HCT116 (cell line): ENCODE results near the gene AKT1. TPM values are rescaled to one million over a fixed set of nuclear protein-coding genes. Genes with fewer than 3 reads are reported as not detected.
A peak's percentile ranks its signal among the peaks of the same experiment; 100 is the strongest.

Source experiments
- ATAC-seq: fragments of 200-7000 bp; cut with Tn5 transposase; 2 replicates; pipeline ENCODE4 v1.9.1; 2020; ENCODE audit warnings: mild to moderate bottlenecking, moderate library complexity
- BruUV-seq: library from RNA; stranded (reverse); fragments of 400-500 nt; replicated peaks from 2 replicates; lab custom pipeline; 2021; lab: Mats Ljungman, UMichigan
- CTCF ChIA-PET: fragments of 300-600 bp; sonication (Branson Sonifier 250); formaldehyde crosslinking; loops from one replicate; lab custom pipeline; 2021; ENCODE audit warnings: antibody characterized with exemption; lab: Charles Lee
- POLR2A ChIA-PET: fragments of 300-600, 350-600 bp; sonication (Branson Sonifier 250); formaldehyde crosslinking; loops from one replicate; lab custom pipeline; 2021; ENCODE audit warnings: antibody characterized with exemption; lab: Charles Lee
- RAD21 ChIA-PET, 2 experiments: fragments of 300-600 bp; sonication (Branson Sonifier 250); formaldehyde crosslinking; loops; one replicate each; lab custom pipeline; 2023; ENCODE audit warnings: low total read pairs in 2 of 2; ENCODE audit not compliant: uncharacterized antibody in 2 of 2, unreplicated experiment in 2 of 2, low non-redundant PET in 1 of 2; lab: Charles Lee
- DNase-seq: peaks from one replicate; pipeline ENCODE4 v3.0.0-alpha.2; 2010; ENCODE audit warnings: low read depth, low spot score
- H2AFZ ChIP-seq: fragments of 200-600 bp; shearing (Covaris generic), sonication (generic); 2 replicates; pipeline ENCODE4 v1.6.1; 2017; ENCODE audit warnings: low read depth, mixed run types, mixed read lengths, antibody characterized with exemption, low read length; ENCODE audit not compliant: poor library complexity, severe bottlenecking
- H3K27ac ChIP-seq: 2 replicates; pipeline ENCODE4 v1.5.1; 2012; ENCODE audit warnings: low read depth, low read length
- H3K27me3 ChIP-seq: fragments of 200-600 bp; sonication (generic); 2 replicates; pipeline ENCODE4 v1.6.1; 2016; ENCODE audit warnings: mixed run types, low read length, mixed read lengths; ENCODE audit not compliant: insufficient read depth
- H3K36me3 ChIP-seq, 2 experiments: fragments of 200-500 bp in 1 of 2; fragments of 200-600 bp in 1 of 2; sonication (Bioruptor generic) in 1 of 2; sonication (generic) in 1 of 2; 2 replicates each; pipeline versions ENCODE4 v1.5.1 to v1.6.1; 2014 to 2016; ENCODE audit warnings: low read length in 2 of 2, inconsistent platforms in 1 of 2, mixed read lengths in 1 of 2, mixed run types in 1 of 2; ENCODE audit not compliant: insufficient read depth in 2 of 2, control insufficient read depth in 1 of 2
- H3K4me1 ChIP-seq, 2 experiments: fragments of 200-600 bp in 1 of 2; sonication (generic) in 1 of 2; 2 replicates each; pipeline versions ENCODE4 v1.5.1 to v1.6.1; 2012 to 2017; ENCODE audit warnings: low read length in 2 of 2, inconsistent platforms in 1 of 2, mild to moderate bottlenecking in 1 of 2, mixed read lengths in 1 of 2, mixed run types in 1 of 2, moderate library complexity in 1 of 2; ENCODE audit not compliant: insufficient read depth in 2 of 2, control insufficient read depth in 1 of 2
- H3K4me2 ChIP-seq: fragments of 200-600 bp; sonication (generic); 2 replicates; pipeline ENCODE4 v1.6.1; 2017; ENCODE audit warnings: mixed run types, low read length, mixed read lengths
- H3K4me3 ChIP-seq, 2 experiments: fragments of 200-600 bp in 1 of 2; sonication (generic) in 1 of 2; replicated peaks in 1 of 2; 2 replicates each; pipeline ENCODE4 v1.5.1; 2011 to 2016; ENCODE audit warnings: low read length in 2 of 2, control low read depth in 1 of 2, low read depth in 1 of 2, mild to moderate bottlenecking in 1 of 2, mixed read lengths in 1 of 2, mixed run types in 1 of 2
- H3K79me2 ChIP-seq: fragments of 200-600 bp; sonication (generic); 2 replicates; pipeline ENCODE4 v1.6.1; 2017; ENCODE audit warnings: mild to moderate bottlenecking, mixed run types, low read length, moderate library complexity, mixed read lengths; ENCODE audit not compliant: insufficient read depth
- H3K9ac ChIP-seq: fragments of 200-600 bp; sonication (generic); 2 replicates; pipeline ENCODE4 v1.6.1; 2016; ENCODE audit warnings: low read length, mixed read lengths
- H3K9me2 ChIP-seq: fragments of 200-600 bp; sonication (generic), shearing (Covaris generic); 2 replicates; pipeline ENCODE4 v1.6.1; 2017; ENCODE audit warnings: mixed run types, mild to moderate bottlenecking, moderate library complexity; ENCODE audit not compliant: insufficient read depth
- H3K9me3 ChIP-seq, 2 experiments: fragments of 200-500 bp in 1 of 2; fragments of 200-600 bp in 1 of 2; sonication (Bioruptor generic) in 1 of 2; sonication (generic) in 1 of 2; 2 replicates each; pipeline ENCODE4 v1.6.1; 2014 to 2017; ENCODE audit warnings: low read length in 2 of 2, mixed read lengths in 2 of 2, inconsistent platforms in 1 of 2, low read depth in 1 of 2, mild to moderate bottlenecking in 1 of 2, mixed run types in 1 of 2, moderate library complexity in 1 of 2; ENCODE audit not compliant: control insufficient read depth in 1 of 2, insufficient read depth in 1 of 2
- H4K20me1 ChIP-seq: fragments of 200-600 bp; sonication (generic), shearing (Covaris generic); 2 replicates; pipeline ENCODE4 v1.6.1; 2017; ENCODE audit warnings: mixed run types, mild to moderate bottlenecking, moderate library complexity; ENCODE audit not compliant: insufficient read depth
- CBX3 ChIP-seq: IDR thresholded peaks from 2 replicates; pipeline ENCODE4 v1.6.1; 2012; ENCODE audit warnings: low read depth
- EGR1 ChIP-seq: IDR thresholded peaks from 2 replicates; pipeline ENCODE4 v1.6.1; 2012; ENCODE audit warnings: low read depth
- POLR2A ChIP-seq: IDR thresholded peaks from 2 replicates; pipeline ENCODE4 v1.7.0; 2011; ENCODE audit warnings: borderline replicate concordance; ENCODE audit not compliant: insufficient read depth, insufficient read length; ENCODE audit errors: extremely low read depth
- SP1 ChIP-seq: IDR thresholded peaks from 2 replicates; pipeline ENCODE4 v1.6.1; 2012; ENCODE audit warnings: low read depth
- intact Hi-C: fragments of 100-400 bp; cut with micrococcal nuclease; formaldehyde crosslinking; loops from 2 replicates; pipeline ENCODE4 v1.10.0; 2022
- total RNA-seq: library from RNA; stranded (reverse); gene quantifications from one replicate; pipeline ENCODE4 v1.2.1, GENCODE V29; 2021; ENCODE audit not compliant: unreplicated experiment
- TF ChIP-seq, protein P1 (sequence below), 3 experiments: fragments of 200-600 bp in 1 of 3; sonication (generic) in 1 of 3; IDR thresholded peaks in 2 of 3; conservative IDR thresholded peaks in 1 of 3; 2 replicates each; pipeline ENCODE4 v1.5.1; 2012 to 2017; ENCODE audit warnings: low read depth in 2 of 3, low read length in 2 of 3, antibody characterized with exemption in 1 of 3, borderline replicate concordance in 1 of 3, control low read depth in 1 of 3, mild to moderate bottlenecking in 1 of 3, mixed read lengths in 1 of 3, mixed run types in 1 of 3, moderate library complexity in 1 of 3; ENCODE audit not compliant: insufficient read depth in 1 of 3

Gene AKT1
- total RNA-seq, 1 experiment from 2014 or later, result 152 TPM

DNA sequence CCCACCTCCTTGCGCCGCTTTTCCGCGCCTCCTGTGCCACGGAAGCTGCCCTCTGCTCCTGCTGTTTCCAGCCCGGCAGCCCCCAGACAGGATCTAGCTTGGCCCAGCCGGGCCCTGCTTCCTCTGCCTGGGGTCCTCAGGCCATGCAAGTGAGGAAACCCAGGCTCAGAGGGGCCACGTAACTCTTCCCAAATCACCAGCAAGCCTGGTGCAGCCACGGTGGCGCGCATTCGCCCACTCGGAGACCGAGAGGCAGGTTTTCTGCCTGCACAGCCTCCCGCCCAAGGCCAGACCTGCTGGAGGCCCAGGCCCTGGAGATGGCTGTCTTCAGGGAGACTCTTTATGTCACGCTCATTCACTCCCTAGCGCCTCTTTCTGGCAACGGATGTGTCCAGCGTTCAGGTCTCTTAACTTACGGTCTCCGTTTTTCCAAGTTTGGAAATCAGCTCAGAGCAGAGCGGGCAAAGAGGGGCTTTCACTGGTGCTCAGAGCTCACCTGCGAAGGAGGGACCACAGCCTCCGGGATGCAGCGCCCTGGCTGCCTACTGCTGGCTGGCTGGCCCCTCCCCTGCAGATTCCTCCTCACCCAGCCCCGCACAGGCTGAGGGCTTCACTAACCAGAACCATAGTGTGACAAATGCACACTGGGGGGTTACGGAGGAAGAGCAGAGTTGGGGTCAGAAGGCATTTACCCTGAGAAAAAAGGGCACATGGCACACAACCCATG, 48.9 kb upstream of the AKT1 start:
- CTCF ChIA-PET, result no interaction called here
- Histone ChIP-seq H3K79me2 (no peaks in the 10 kb centered on the region), H3K9me3 (no peaks in the 10 kb centered on the region), H4K20me1 (no peaks in the 10 kb centered on the region), H2AFZ (no peak overlapping the region), H3K4me3 (no peak overlapping the region), H3K4me1 (no peaks in the 10 kb centered on the region), H3K27me3 (no peaks in the 10 kb centered on the region; the same call in 1 of the 2 replicates), H3K36me3 (no peaks in the 10 kb centered on the region), H3K4me2 (no peak overlapping the region), H3K27ac (no peak overlapping the region), H3K9me2 (no peaks in the 10 kb centered on the region), H3K9ac (no peak overlapping the region)
- ATAC-seq (no peak), DNase-seq (no peak)
- POLR2A ChIA-PET, result no interaction called here
- intact Hi-C loops, result no loop called here
- RAD21 ChIA-PET, result no interaction called here
- TF ChIP-seq SP1 (no peak), POLR2A (no peak), EGR1 (no peak), CBX3 (no peak)
- TF ChIP-seq, protein P1, sequence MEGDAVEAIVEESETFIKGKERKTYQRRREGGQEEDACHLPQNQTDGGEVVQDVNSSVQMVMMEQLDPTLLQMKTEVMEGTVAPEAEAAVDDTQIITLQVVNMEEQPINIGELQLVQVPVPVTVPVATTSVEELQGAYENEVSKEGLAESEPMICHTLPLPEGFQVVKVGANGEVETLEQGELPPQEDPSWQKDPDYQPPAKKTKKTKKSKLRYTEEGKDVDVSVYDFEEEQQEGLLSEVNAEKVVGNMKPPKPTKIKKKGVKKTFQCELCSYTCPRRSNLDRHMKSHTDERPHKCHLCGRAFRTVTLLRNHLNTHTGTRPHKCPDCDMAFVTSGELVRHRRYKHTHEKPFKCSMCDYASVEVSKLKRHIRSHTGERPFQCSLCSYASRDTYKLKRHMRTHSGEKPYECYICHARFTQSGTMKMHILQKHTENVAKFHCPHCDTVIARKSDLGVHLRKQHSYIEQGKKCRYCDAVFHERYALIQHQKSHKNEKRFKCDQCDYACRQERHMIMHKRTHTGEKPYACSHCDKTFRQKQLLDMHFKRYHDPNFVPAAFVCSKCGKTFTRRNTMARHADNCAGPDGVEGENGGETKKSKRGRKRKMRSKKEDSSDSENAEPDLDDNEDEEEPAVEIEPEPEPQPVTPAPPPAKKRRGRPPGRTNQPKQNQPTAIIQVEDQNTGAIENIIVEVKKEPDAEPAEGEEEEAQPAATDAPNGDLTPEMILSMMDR (IDR thresholded peaks at IDR 0.05 in 2 of 3, conservative IDR thresholded peaks at IDR 0.05 in 1 of 3; ENCODE audit: borderline replicate concordance in 1 of 3, insufficient read depth in 1 of 3, low read depth in 2 of 3, low read length in 2 of 3), result 0 out of 6 replicates have a peak, but pooled peaks of 1 of the 3 experiments have one; percentile 8
- no TSS peak for BruUV-seq
